GM10248 (cell line): Measurements from ENCODE around the gene SBNO2.

Experiments
- CTCF ChIA-PET: fragments of 300-600 bp; sonication (Branson Sonifier 250); formaldehyde crosslinking; extraction: SDS; loops from one replicate; lab custom pipeline; 2021; ENCODE audit warnings: antibody characterized with exemption; lab: Yijun Ruan, JAX
- POLR2A ChIA-PET: fragments of 350-650 bp; sonication (Branson Sonifier 250); formaldehyde crosslinking; extraction: SDS; loops from one replicate; lab custom pipeline; 2020; ENCODE audit warnings: antibody characterized with exemption; lab: Yijun Ruan, JAX
- DNase-seq: peaks from one replicate; pipeline ENCODE4 v3.0.0; 2012; ENCODE audit errors: extremely low spot score
- TF ChIP-seq, protein P1 (sequence below): IDR thresholded peaks from 2 replicates; pipeline ENCODE4 v1.5.1; 2012; ENCODE audit warnings: mild to moderate bottlenecking, low read depth; ENCODE audit errors: extremely low read depth, missing control alignments, control extremely low read depth

The SBNO2 gene

DNA sequence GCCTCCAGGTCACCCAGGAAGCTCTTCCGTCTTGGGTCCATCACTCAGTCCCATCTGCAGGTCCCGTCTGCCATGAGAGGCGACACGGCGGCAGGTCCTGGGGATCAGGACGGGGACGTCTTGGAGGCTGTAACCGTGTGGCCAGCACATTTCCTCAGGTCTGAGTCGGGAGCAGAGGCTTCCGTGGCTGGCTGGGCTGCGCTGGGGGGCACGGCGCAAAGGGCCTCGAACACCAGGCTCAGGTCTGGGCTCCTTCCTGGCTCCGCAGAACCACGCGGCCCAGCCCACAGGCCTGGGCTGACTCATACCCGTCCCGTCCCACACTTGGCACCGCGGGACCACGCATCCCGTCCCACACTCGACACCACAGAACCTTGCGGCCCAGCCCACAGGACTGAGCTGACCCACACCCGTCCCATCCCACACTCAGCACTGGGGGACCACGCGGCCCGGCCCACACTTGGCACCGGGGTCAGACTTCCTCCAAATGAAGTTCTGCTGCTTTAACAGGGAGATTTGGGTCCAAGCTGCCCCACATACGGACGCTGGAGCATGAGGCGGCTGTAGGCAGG, 30.2 kb downstream of the SBNO2 start:
- CTCF ChIA-PET = interaction anchor here (0.8 kb wide), 1 partner anchor 34 kb away, joined by 3 read pairs; no protein-coding TSS in a partner anchor

GRCh38 chr19:1141944-1142343, 32.1 kb downstream of the SBNO2 start:
- ChIA-PET CTCF (no interaction called here), POLR2A (no interaction called here)
- TF ChIP-seq, protein P1, sequence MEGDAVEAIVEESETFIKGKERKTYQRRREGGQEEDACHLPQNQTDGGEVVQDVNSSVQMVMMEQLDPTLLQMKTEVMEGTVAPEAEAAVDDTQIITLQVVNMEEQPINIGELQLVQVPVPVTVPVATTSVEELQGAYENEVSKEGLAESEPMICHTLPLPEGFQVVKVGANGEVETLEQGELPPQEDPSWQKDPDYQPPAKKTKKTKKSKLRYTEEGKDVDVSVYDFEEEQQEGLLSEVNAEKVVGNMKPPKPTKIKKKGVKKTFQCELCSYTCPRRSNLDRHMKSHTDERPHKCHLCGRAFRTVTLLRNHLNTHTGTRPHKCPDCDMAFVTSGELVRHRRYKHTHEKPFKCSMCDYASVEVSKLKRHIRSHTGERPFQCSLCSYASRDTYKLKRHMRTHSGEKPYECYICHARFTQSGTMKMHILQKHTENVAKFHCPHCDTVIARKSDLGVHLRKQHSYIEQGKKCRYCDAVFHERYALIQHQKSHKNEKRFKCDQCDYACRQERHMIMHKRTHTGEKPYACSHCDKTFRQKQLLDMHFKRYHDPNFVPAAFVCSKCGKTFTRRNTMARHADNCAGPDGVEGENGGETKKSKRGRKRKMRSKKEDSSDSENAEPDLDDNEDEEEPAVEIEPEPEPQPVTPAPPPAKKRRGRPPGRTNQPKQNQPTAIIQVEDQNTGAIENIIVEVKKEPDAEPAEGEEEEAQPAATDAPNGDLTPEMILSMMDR = no peak
- no peak for DNase-seq

More for the DNA sequence above, 30.2 kb downstream of the SBNO2 start:
- DNase-seq = no peak
- TF ChIP-seq, protein P1 = no peak
- POLR2A ChIA-PET = no interaction called here

- CTCF ChIA-PET = interaction anchor here (1.0 kb wide), 1 partner anchor 17 kb away, joined by 3 read pairs; no protein-coding TSS in a partner anchor
- no peak for DNase-seq
- TF ChIP-seq, protein P1 = no peak
- POLR2A ChIA-PET = no interaction called here
These were observed 33.6 kb downstream of the SBNO2 start for GRCh38 chr19:1140272-1141027.

- DNase-seq = no peak
- ChIA-PET POLR2A (no interaction called here), CTCF (no interaction called here)
- TF ChIP-seq, protein P1 = no peak
These were observed 34.9 kb downstream of the SBNO2 start for GRCh38 chr19:1139126-1139525.

- DNase-seq = no peak
- ChIA-PET POLR2A (no interaction called here), CTCF (no interaction called here)
- TF ChIP-seq, protein P1 = no peak
These were observed 35.9 kb downstream of the SBNO2 start for GRCh38 chr19:1138121-1138520.

DNA sequence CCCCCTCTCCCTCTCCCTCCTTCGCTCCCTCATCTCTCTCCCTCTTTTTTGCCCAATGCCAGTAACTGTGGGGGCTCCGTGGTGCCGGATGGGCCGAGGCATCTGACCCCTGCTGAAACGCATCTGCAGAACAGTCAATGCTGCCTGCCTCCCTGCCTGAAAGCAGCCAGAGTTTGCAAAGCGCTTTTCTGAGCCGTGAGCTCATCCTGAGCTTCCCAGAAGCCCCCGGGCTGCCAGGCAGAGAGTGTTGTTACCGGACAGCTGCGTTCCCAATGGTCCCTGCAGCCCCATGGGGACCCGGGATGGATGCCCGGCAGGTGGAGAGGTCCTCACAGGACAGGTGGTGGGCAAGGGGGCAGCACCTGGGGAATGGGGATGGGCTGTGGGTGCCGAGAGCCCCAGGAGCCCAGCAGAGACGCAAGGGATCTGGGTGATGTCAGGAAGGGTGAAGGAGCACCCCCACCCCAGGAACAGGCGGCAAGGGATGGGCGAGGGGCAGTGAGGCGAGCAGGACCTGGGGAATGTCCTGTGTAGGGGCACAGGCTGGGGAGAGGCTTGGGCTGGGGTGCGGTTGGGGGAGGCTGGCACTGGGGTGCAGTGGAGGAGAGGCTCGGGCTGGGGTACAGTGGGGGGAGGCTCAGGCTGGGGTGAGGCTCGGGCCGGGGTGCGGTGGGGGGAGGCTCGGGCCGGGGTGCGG, 37.3 kb downstream of the SBNO2 start:
- CTCF ChIA-PET = interaction anchor here (0.9 to 1.5 kb wide), 2 partner anchors 14 to 23 kb away, joined by 3 read pairs; no protein-coding TSS in a partner anchor
- DNase-seq = no peak
- TF ChIP-seq, protein P1 = no peak
- POLR2A ChIA-PET = no interaction called here
